GM19240 (cell line): ENCODE measurements around the gene TXN.
"Not testable (repeated sequence)": the region's sequence is repeated elsewhere in the genome, so short reads cannot be mapped to it uniquely, and the experiment has no call there.

Experiments
- DNase-seq: peaks from one replicate; pipeline ENCODE4 v3.0.0; 2011; ENCODE audit warnings: low spot score; ENCODE audit not compliant: insufficient read length

The TXN gene

DNA sequence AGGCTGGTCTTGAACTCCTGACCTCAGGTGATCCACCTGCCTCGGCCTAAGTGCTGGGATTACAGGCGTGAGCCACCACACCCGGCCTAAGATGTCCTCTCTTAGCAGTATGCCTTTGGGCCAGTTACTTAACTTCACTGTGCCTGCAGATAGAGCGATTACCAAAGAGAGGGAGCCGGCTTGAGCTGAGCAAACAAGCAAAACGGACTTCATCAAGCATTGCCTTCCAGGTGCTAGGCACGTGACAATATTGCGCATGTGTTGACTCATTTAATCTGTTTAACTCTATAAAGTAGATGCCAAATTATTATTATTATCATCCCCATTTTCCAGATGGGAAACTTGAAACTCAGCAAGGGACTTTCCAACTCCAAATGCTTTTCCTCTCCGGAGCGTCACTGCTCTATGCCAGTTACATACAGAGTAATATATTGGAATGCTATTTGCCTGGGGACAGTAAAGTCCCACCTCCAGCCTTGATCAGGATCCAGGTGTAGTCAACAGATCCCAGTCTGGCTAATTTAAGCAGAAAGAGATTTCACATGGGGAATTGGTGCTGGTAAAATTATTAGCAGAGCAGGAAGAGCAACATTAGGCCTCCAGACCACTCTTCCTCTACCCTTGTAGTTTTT, 42.8 kb downstream of the TXN start:
- no peak for DNase-seq

DNA sequence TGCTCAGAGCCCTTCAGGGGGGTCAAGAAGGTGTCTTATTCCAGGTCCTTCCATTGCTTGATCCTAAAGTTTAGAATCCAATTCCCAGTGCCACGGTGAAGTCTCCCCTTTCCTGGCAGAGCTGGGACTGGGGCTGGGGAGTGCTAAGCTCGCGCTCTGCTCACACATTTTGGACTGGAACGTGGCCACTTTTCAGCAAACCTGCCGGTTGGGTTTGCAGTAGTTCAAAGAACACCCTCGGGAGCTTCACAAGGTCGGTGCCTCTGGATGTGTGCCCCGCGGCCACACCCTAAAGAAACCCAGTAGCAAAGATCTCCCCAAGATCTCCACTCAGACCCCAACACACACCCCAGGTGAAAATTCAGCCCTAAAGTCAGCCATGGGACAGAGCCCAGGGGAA, 48.3 kb downstream of the TXN start, which contains the start of gene C9orf152:
Gene C9orf152, minus strand, starts transcription at position 129 of the 400 bp plus-strand sequence. CDS start 580 bp downstream, outside the sequence.
- DNase-seq, result no peak

DNA sequence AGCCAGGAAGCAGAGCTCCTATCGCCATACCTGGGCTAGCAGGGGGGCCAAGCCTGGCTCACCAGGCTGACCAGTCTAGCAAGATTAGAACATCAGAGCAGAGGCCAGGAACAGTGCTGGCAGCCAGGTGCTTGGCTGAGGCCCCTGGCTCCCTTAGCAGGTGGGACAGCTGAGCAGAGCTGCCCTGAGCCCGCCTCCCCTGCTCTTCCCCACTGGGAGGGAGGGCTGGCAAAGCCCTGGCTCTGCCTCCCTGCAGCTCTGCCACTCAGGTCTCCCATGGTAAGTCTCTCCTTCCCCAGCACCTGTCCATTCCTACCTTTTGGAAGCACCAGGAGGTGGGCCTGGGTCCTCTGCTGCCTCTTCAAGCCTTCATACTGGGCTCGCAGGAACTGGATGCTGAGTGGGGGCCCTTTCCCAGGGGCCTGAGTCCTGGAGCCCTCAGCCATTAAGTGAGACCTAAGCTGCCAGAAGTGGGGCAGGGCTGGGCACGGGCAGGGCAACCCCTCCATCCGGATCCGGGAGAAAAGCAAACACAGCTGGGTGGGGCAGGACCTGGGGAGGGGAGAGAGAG, 49.2 kb downstream of the TXN start:
- DNase-seq, result no peak

DNA sequence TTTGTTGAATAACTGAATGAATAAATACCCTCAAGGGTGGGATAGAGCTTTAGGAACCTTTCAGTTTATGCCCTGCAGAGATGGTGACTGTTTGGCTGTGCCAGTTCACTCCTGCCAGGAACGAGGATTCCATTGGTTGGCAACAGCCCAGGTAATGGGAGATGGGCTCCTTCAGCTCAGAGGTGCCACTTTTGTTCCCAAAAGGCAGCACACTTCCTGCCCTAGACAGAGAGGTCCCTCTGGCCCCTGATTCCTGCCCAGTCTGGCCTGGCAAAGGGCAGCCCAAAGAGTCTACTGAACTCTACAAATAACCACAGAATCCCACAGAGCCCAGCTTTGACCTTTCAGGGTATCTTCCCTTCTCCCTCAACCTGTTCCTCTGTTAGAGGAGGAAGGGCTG, 49.9 kb downstream of the TXN start:
- DNase-seq, result no peak

DNA sequence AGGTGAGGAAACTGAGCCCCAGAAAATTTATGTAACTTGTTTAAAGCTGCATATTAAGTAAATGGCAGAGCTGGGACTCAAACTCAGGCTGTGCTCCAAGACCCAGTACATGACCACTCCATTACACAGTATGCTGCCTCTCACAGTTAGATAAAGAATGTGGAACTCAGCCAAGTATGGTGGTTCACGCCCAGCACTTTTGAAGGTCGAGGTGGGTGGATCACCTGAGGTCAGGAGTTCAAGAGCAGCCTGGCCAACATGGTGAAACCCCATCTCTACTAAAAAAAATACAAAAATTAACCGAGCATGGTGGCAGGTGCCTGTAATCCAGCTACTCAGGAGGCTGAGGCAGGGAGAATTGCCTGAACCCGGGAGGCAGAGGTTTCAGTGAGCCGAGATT, 50.7 kb downstream of the TXN start:
- not testable (repeated sequence) for DNase-seq

DNA sequence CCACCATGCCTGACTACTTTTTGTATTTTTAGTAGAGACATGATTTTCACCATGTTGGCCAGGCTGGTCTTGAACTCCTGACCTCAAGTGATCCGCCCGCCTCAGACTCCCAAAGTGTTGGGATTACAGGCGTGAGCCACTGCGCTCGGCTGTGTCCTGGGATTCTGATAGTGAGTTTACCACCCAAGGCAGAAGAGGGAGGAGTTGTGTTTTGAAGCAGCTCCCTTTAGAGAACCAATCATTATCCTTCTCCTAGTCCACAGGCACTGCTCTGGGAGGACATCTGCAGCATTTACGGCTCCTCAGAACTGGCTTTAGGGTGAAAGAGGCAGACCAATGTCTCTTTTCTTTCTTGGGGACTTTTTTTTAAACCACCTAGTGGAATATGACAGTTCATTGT, 54.1 kb downstream of the TXN start:
- DNase-seq, result no peak

DNA sequence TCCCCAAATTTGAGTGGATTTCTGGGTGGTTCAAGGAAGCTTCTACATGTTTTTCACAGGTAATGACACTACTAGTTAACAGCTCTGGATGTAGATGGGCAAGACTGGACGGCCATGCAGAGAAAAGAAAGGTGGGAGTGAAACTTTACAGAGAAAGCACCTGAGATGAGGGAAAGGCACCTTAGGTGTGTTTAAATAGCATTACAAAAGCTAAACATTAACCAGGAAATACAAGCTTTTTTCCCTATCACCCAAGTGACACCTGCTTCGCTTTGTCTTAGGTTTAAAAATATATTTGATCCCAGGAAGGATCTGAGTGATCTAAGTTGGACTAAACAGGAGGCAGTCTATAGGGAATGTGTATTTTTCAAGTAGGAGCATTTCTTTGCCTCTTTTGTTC, 56.7 kb downstream of the TXN start:
- no peak for DNase-seq

DNA sequence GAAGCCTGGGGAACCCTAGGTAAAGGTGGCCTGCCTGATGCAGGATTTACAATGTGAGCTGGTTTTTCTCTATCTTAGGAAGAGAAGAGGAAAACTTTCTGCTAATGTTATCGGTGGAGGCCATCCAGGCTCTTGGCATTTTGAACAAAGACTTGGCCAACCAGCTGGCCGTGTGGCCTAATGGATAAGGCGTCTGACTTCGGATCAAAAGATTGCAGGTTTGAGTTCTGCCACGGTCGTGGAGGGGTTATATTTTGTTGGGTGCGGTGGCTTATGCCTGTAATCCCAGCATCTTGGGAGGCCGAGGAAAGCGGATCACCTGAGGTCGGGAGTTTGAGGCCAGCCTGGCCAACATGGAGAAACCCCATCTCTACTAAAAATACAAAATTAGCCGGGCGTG, 58.0 kb downstream of the TXN start:
- DNase-seq, result no peak

- no peak for DNase-seq
Measured at GRCh38 chr9:110197330-110198187, 58.7 kb downstream of the TXN start.

- not testable (repeated sequence) for DNase-seq
Measured at GRCh38 chr9:110196084-110196499, 60.2 kb downstream of the TXN start.
